GM23338 (cell line): ENCODE data around the gene SLC2A11.

ENCODE experiments used
- EZH2 ChIP-seq: fragments of 200-600 bp; sonication (generic); IDR thresholded peaks from one replicate; pipeline ENCODE4 v1.8.0; 2017; ENCODE audit warnings: antibody characterized with exemption, mild to moderate bottlenecking, low read depth; ENCODE audit not compliant: unreplicated experiment
- POLR2AphosphoS5 ChIP-seq: IDR thresholded peaks from 2 replicates; pipeline ENCODE4 v1.6.1; 2016; ENCODE audit warnings: antibody characterized with exemption, low read depth
- TF ChIP-seq, protein P1 (sequence below), 2 experiments: fragments of 200-600 bp in 1 of 2; sonication (generic) in 1 of 2; conservative IDR thresholded peaks; 2 replicates each; pipeline versions ENCODE4 v1.5.1 to v1.6.1; 2016 to 2017; ENCODE audit warnings: antibody characterized with exemption in 2 of 2, low read depth in 2 of 2, mild to moderate bottlenecking in 2 of 2, moderate library complexity in 1 of 2

DNA sequence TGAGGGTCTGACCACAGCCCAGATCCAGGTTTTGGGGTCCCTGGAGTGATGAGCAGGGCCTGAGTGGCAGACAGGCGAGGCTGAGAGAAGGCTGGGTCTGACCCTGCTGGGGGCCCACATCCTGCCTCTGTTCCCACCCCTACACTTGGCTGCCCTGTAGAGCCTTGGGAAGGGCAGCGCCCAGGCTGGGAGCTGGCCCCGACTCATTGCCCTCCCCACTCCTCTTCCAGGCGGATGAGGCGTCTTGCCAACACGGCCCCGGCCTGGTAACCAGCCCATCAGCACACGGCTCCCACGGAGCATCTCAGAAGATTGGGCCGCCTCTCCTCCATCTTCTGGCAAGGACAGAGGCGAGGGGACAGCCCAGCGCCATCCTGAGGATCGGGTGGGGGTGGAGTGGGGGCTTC, 23.8 kb upstream of the SLC2A11 start:
- no peak for TF ChIP-seq POLR2AphosphoS5
- TF ChIP-seq, protein P1, sequence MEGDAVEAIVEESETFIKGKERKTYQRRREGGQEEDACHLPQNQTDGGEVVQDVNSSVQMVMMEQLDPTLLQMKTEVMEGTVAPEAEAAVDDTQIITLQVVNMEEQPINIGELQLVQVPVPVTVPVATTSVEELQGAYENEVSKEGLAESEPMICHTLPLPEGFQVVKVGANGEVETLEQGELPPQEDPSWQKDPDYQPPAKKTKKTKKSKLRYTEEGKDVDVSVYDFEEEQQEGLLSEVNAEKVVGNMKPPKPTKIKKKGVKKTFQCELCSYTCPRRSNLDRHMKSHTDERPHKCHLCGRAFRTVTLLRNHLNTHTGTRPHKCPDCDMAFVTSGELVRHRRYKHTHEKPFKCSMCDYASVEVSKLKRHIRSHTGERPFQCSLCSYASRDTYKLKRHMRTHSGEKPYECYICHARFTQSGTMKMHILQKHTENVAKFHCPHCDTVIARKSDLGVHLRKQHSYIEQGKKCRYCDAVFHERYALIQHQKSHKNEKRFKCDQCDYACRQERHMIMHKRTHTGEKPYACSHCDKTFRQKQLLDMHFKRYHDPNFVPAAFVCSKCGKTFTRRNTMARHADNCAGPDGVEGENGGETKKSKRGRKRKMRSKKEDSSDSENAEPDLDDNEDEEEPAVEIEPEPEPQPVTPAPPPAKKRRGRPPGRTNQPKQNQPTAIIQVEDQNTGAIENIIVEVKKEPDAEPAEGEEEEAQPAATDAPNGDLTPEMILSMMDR (conservative IDR thresholded peaks at IDR 0.05; ENCODE audit: low read depth in 2 of 2): no peak
- TF ChIP-seq EZH2: no peak
